Activated CD4-positive, alpha-beta memory T cell treated with anti-CD3 and anti-CD28 coated beads, Interleukin-2, amount 10 ng/mL, durations not matched to agents 7 days and 5 days (primary cell): ENCODE results near the gene NUDT19. TPM values are rescaled to one million over a fixed set of nuclear protein-coding genes. Genes with fewer than 3 reads are reported as not detected.
"Not testable (repeated sequence)": the region's sequence is repeated elsewhere in the genome, so short reads cannot be mapped to it uniquely, and the experiment has no call there.

Source experiments
- CTCF ChIA-PET: fragments of 350-600 bp; sonication (Branson Sonifier 250); formaldehyde crosslinking; loops from one replicate; lab custom pipeline; 2021; ENCODE audit warnings: antibody characterized with exemption, inconsistent platforms; lab: Charles Lee
- POLR2A ChIA-PET: fragments of 350-600 bp; sonication (Branson Sonifier 250); formaldehyde crosslinking; loops from one replicate; lab custom pipeline; 2021; ENCODE audit warnings: antibody characterized with exemption; lab: Charles Lee
- DNase-seq: peaks from one replicate; pipeline ENCODE4 v3.0.0-alpha.2; 2020
- H3K27ac Mint-ChIP-seq: one replicate; pipeline ENCODE4 v1.8.0; 2021; ENCODE audit warnings: mild to moderate bottlenecking, mixed read lengths
- H3K27me3 Mint-ChIP-seq: one replicate; pipeline ENCODE4 v1.8.0; 2021; ENCODE audit warnings: mixed read lengths
- H3K36me3 Mint-ChIP-seq: one replicate; pipeline ENCODE4 v1.8.0; 2021; ENCODE audit warnings: low read depth, mixed read lengths
- H3K4me1 Mint-ChIP-seq: one replicate; pipeline ENCODE4 v1.8.0; 2021; ENCODE audit warnings: mixed read lengths
- H3K4me3 Mint-ChIP-seq: one replicate; pipeline ENCODE4 v1.8.0; 2021; ENCODE audit warnings: mild to moderate bottlenecking, mixed read lengths
- H3K9me3 Mint-ChIP-seq: one replicate; pipeline ENCODE4 v1.8.0; 2021; ENCODE audit warnings: mixed read lengths
- total RNA-seq, 2 experiments: library from RNA; stranded (reverse); gene quantifications; one replicate each; pipeline ENCODE4 v1.2.3, GENCODE V29; 2021

NUDT19 gene
- total RNA-seq, 2 experiments from 2014 or later, result 15.0 to 15.1 TPM

GRCh38 chr19:32720936-32721250, 29.3 kb downstream of the NUDT19 start:
- no peak overlapping the region for H3K4me3 Mint-ChIP-seq
- H3K27me3 Mint-ChIP-seq, result no peaks in the 10 kb centered on the region
- H3K36me3 Mint-ChIP-seq, result no peaks in the 10 kb centered on the region
- ChIA-PET POLR2A (no interaction called here), CTCF (no interaction called here)
- no peak overlapping the region for H3K27ac Mint-ChIP-seq
- H3K9me3 Mint-ChIP-seq, result no peaks in the 10 kb centered on the region
- no peaks in the 10 kb centered on the region for H3K4me1 Mint-ChIP-seq
- DNase-seq, result no peak

GRCh38 chr19:32735936-32736335, 44.3 kb downstream of the NUDT19 start:
- Mint-ChIP-seq H3K27ac (no peak overlapping the region), H3K4me1 (no peaks in the 10 kb centered on the region), H3K9me3 (no peaks in the 10 kb centered on the region), H3K36me3 (no peaks in the 10 kb centered on the region), H3K27me3 (no peaks in the 10 kb centered on the region), H3K4me3 (no peak overlapping the region)
- POLR2A ChIA-PET, result no interaction called here
- CTCF ChIA-PET, result no interaction called here
- DNase-seq, result no peak

- DNase-seq, result no peak
- Mint-ChIP-seq H3K4me1 (peaks cover 1% of the 10 kb centered on the region), H3K27me3 (peaks cover 2% of the 10 kb centered on the region), H3K4me3 (no peak overlapping the region), H3K36me3 (no peaks in the 10 kb centered on the region), H3K9me3 (no peaks in the 10 kb centered on the region), H3K27ac (no peak overlapping the region)
- ChIA-PET POLR2A (no interaction called here), CTCF (no interaction called here)
These were observed 51.4 kb downstream of the NUDT19 start for GRCh38 chr19:32743021-32743420.

GRCh38 chr19:32743447-32743846, 51.8 kb downstream of the NUDT19 start:
- ChIA-PET CTCF (no interaction called here), POLR2A (no interaction called here)
- H3K27ac Mint-ChIP-seq, result no peak overlapping the region
- H3K27me3 Mint-ChIP-seq, result peaks cover 2% of the 10 kb centered on the region
- no peaks in the 10 kb centered on the region for H3K36me3 Mint-ChIP-seq
- no peak for DNase-seq
- H3K4me3 Mint-ChIP-seq, result no peak overlapping the region
- H3K4me1 Mint-ChIP-seq, result peaks cover 2% of the 10 kb centered on the region
- H3K9me3 Mint-ChIP-seq, result no peaks in the 10 kb centered on the region

GRCh38 chr19:32744555-32745325, 53.1 kb downstream of the NUDT19 start:
- Mint-ChIP-seq H3K4me1 (peaks cover 2% of the 10 kb centered on the region), H3K36me3 (no peaks in the 10 kb centered on the region), H3K4me3 (no peak overlapping the region), H3K9me3 (no peaks in the 10 kb centered on the region), H3K27ac (no peak overlapping the region), H3K27me3 (peaks cover 9% of the 10 kb centered on the region)
- CTCF ChIA-PET, result no interaction called here
- POLR2A ChIA-PET, result no interaction called here
- DNase-seq, result no peak

- H3K9me3 Mint-ChIP-seq, H3K27ac Mint-ChIP-seq, DNase-seq, CTCF ChIA-PET, POLR2A ChIA-PET, H3K4me1 Mint-ChIP-seq, H3K36me3 Mint-ChIP-seq, H3K4me3 Mint-ChIP-seq: not testable (repeated sequence)
- H3K27me3 Mint-ChIP-seq, result peaks cover 12% of the 10 kb centered on the region
These were observed 54.1 kb downstream of the NUDT19 start for GRCh38 chr19:32745594-32746251.

GRCh38 chr19:32746631-32747196, 55.1 kb downstream of the NUDT19 start:
- DNase-seq, H3K27ac Mint-ChIP-seq, H3K9me3 Mint-ChIP-seq, H3K4me3 Mint-ChIP-seq, CTCF ChIA-PET, H3K4me1 Mint-ChIP-seq, POLR2A ChIA-PET, H3K36me3 Mint-ChIP-seq: not testable (repeated sequence)
- H3K27me3 Mint-ChIP-seq, result peaks cover 11% of the 10 kb centered on the region

- H3K36me3 Mint-ChIP-seq, result no peaks in the 10 kb centered on the region
- H3K27ac Mint-ChIP-seq, result no peak overlapping the region
- H3K9me3 Mint-ChIP-seq, result no peaks in the 10 kb centered on the region
- H3K27me3 Mint-ChIP-seq, result peaks cover 11% of the 10 kb centered on the region
- peaks cover 2% of the 10 kb centered on the region for H3K4me1 Mint-ChIP-seq
- ChIA-PET POLR2A (no interaction called here), CTCF (no interaction called here)
- no peak for DNase-seq
- H3K4me3 Mint-ChIP-seq, result no peak overlapping the region
These were observed 56.9 kb downstream of the NUDT19 start for GRCh38 chr19:32748497-32748896.

GRCh38 chr19:32748948-32749347, 57.3 kb downstream of the NUDT19 start:
- Mint-ChIP-seq H3K27ac (no peak overlapping the region), H3K4me3 (no peak overlapping the region), H3K9me3 (no peaks in the 10 kb centered on the region), H3K4me1 (peaks cover 2% of the 10 kb centered on the region), H3K36me3 (no peaks in the 10 kb centered on the region), H3K27me3 (peaks cover 11% of the 10 kb centered on the region)
- no peak for DNase-seq
- CTCF ChIA-PET, result no interaction called here
- POLR2A ChIA-PET, result no interaction called here

GRCh38 chr19:32749361-32749760, 57.7 kb downstream of the NUDT19 start:
- Mint-ChIP-seq H3K4me3 (no peak overlapping the region), H3K27ac (no peak overlapping the region), H3K9me3 (no peaks in the 10 kb centered on the region), H3K4me1 (peaks cover 2% of the 10 kb centered on the region), H3K36me3 (no peaks in the 10 kb centered on the region), H3K27me3 (peaks cover 11% of the 10 kb centered on the region)
- POLR2A ChIA-PET, result no interaction called here
- CTCF ChIA-PET, result no interaction called here
- no peak for DNase-seq

GRCh38 chr19:32750441-32751055, 58.9 kb downstream of the NUDT19 start:
- H3K4me3 Mint-ChIP-seq, result no peak overlapping the region
- no peak for DNase-seq
- CTCF ChIA-PET, result no interaction called here

GRCh38 chr19:32751066-32751465, 59.4 kb downstream of the NUDT19 start:
- no peaks in the 10 kb centered on the region for H3K9me3 Mint-ChIP-seq
- H3K4me1 Mint-ChIP-seq, result peaks cover 2% of the 10 kb centered on the region
- no peaks in the 10 kb centered on the region for H3K36me3 Mint-ChIP-seq
- no peak for DNase-seq
- peaks cover 14% of the 10 kb centered on the region for H3K27me3 Mint-ChIP-seq
- CTCF ChIA-PET, result no interaction called here
- H3K4me3 Mint-ChIP-seq, result no peak overlapping the region
- H3K27ac Mint-ChIP-seq, result no peak overlapping the region
- POLR2A ChIA-PET, result interaction anchor here (0.6 kb wide), 1 partner anchor 607 kb away, joined by 3 read pairs; no protein-coding TSS in a partner anchor

More at GRCh38 chr19:32750441-32751055, 58.9 kb downstream of the NUDT19 start:
- no peak overlapping the region for H3K27ac Mint-ChIP-seq
- peaks cover 14% of the 10 kb centered on the region for H3K27me3 Mint-ChIP-seq
- H3K36me3 Mint-ChIP-seq, result no peaks in the 10 kb centered on the region
- POLR2A ChIA-PET, result interaction anchor here (0.6 kb wide), 1 partner anchor 608 kb away, joined by 3 read pairs; no protein-coding TSS in a partner anchor
- H3K9me3 Mint-ChIP-seq, result no peaks in the 10 kb centered on the region
- peaks cover 2% of the 10 kb centered on the region for H3K4me1 Mint-ChIP-seq

- ChIA-PET POLR2A (no interaction called here), CTCF (no interaction called here)
- H3K36me3 Mint-ChIP-seq, result no peaks in the 10 kb centered on the region
These were observed 65.6 kb downstream of the NUDT19 start for GRCh38 chr19:32757189-32757588.

More at GRCh38 chr19:32757189-32757588, 65.6 kb downstream of the NUDT19 start:
- Mint-ChIP-seq H3K27me3 (peaks cover 3% of the 10 kb centered on the region), H3K27ac (no peak overlapping the region), H3K4me1 (no peaks in the 10 kb centered on the region), H3K9me3 (no peaks in the 10 kb centered on the region), H3K4me3 (no peak overlapping the region)
- no peak for DNase-seq
